Body of pancreas (tissue), 4 donors: ENCODE results near the gene BCO1.

Experiments used
- POLR2A ChIP-seq, 3 donors: fragments of 450-650 bp; IDR thresholded peaks; one replicate each; pipeline ENCODE4 v1.6.1; 2016; ENCODE audit warnings: antibody characterized with exemption in 3 of 3, mild to moderate bottlenecking in 2 of 3
- TF ChIP-seq, protein P1 (sequence below), 7 experiments: fragments of 450-650 bp in 4 of 7; fragments of 200-600 bp in 3 of 7; sonication (generic) in 3 of 7; IDR thresholded peaks; one replicate each; pipeline ENCODE4 v1.5.1; 2016 to 2019; ENCODE audit warnings: antibody characterized with exemption in 7 of 7

- TF ChIP-seq, protein P1, sequence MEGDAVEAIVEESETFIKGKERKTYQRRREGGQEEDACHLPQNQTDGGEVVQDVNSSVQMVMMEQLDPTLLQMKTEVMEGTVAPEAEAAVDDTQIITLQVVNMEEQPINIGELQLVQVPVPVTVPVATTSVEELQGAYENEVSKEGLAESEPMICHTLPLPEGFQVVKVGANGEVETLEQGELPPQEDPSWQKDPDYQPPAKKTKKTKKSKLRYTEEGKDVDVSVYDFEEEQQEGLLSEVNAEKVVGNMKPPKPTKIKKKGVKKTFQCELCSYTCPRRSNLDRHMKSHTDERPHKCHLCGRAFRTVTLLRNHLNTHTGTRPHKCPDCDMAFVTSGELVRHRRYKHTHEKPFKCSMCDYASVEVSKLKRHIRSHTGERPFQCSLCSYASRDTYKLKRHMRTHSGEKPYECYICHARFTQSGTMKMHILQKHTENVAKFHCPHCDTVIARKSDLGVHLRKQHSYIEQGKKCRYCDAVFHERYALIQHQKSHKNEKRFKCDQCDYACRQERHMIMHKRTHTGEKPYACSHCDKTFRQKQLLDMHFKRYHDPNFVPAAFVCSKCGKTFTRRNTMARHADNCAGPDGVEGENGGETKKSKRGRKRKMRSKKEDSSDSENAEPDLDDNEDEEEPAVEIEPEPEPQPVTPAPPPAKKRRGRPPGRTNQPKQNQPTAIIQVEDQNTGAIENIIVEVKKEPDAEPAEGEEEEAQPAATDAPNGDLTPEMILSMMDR (IDR thresholded peaks at IDR 0.05), result no peak
- TF ChIP-seq POLR2A (IDR thresholded peaks at IDR 0.05), result no peak
These were observed 82.5 kb downstream of the BCO1 start for GRCh38 chr16:81321039-81321438.
